Endothelial cell of umbilical vein (primary cell): ENCODE results near the gene CDH23. TPM values are rescaled to one million over a fixed set of nuclear protein-coding genes. Genes with fewer than 3 reads are reported as not detected.

Experiments
- BruUV-seq: library from RNA; stranded (reverse); fragments of 400-500 nt; replicated peaks from 2 replicates; lab custom pipeline; 2021; lab: Mats Ljungman, UMichigan
- CTCF ChIA-PET: fragments of 300-600, 350-600 bp; sonication (Branson Sonifier 250); formaldehyde crosslinking; loops from one replicate; lab custom pipeline; 2021; ENCODE audit warnings: antibody characterized with exemption, inconsistent platforms; lab: Charles Lee
- POLR2A ChIA-PET: fragments of 300-600, 350-600 bp; sonication (Branson Sonifier 250); formaldehyde crosslinking; loops from one replicate; lab custom pipeline; 2021; ENCODE audit warnings: antibody characterized with exemption, inconsistent platforms; lab: Charles Lee
- DNase-seq: peaks from one replicate; pipeline ENCODE4 v3.0.0-alpha.2; 2011; ENCODE audit warnings: low read depth, low spot score
- FAIRE-seq: peaks from 2 replicates; lab custom pipeline; 2011; peaks lifted over from hg19 to GRCh38; lab: Jason Lieb, UNC
- H2AFZ ChIP-seq: 2 replicates; pipeline ENCODE4 v1.6.0; 2012; ENCODE audit warnings: low read depth, low read length, control low read depth, inconsistent platforms
- H3K27ac ChIP-seq: 2 replicates; pipeline ENCODE4 v1.5.1; 2011; ENCODE audit warnings: low read depth, mild to moderate bottlenecking, control low read depth, low read length, moderate library complexity; ENCODE audit not compliant: insufficient read depth
- H3K27me3 ChIP-seq, 2 experiments: 2 replicates each; pipeline versions ENCODE4 v1.6.0 to v1.6.1; 2011; ENCODE audit warnings: low read length in 2 of 2, mixed read lengths in 1 of 2; ENCODE audit not compliant: control insufficient read depth in 2 of 2, insufficient read depth in 2 of 2
- H3K36me3 ChIP-seq, 2 experiments: 2 replicates in 1 of 2; 3 replicates in 1 of 2; pipeline ENCODE4 v1.5.1; 2011; ENCODE audit warnings: low read length in 2 of 2, mild to moderate bottlenecking in 1 of 2, moderate library complexity in 1 of 2; ENCODE audit not compliant: control insufficient read depth in 2 of 2, insufficient read depth in 2 of 2; ENCODE audit errors: extremely low read depth in 1 of 2
- H3K4me1 ChIP-seq: 3 replicates; pipeline ENCODE4 v1.5.1; 2011; ENCODE audit warnings: mild to moderate bottlenecking, low read length; ENCODE audit not compliant: control insufficient read depth, insufficient read depth; ENCODE audit errors: extremely low read depth
- H3K4me2 ChIP-seq: 2 replicates; pipeline ENCODE4 v1.6.1; 2011; ENCODE audit warnings: low read length, control low read depth, mixed read lengths; ENCODE audit not compliant: insufficient read depth
- H3K4me3 ChIP-seq, 3 experiments: fragments of 200-600 bp in 1 of 3; sonication (generic), shearing (Covaris generic) in 1 of 3; replicated peaks in 1 of 3; 2 replicates each; pipeline ENCODE4 v1.5.1; 2011 to 2016; ENCODE audit warnings: control low read depth in 3 of 3, low read length in 3 of 3, mild to moderate bottlenecking in 2 of 3, inconsistent platforms in 1 of 3, low read depth in 1 of 3, moderate library complexity in 1 of 3; ENCODE audit not compliant: insufficient read depth in 1 of 3
- H3K79me2 ChIP-seq: 2 replicates; pipeline ENCODE4 v1.6.0; 2012; ENCODE audit warnings: low read length, inconsistent platforms; ENCODE audit not compliant: control insufficient read depth, insufficient read depth
- H3K9ac ChIP-seq: replicated peaks from 2 replicates; pipeline ENCODE3; 2011; ENCODE audit warnings: low read length, control low read depth; ENCODE audit not compliant: insufficient read depth; ENCODE audit errors: extremely low read depth
- H3K9me1 ChIP-seq: replicated peaks from 3 replicates; pipeline ENCODE4 v1.6.0; 2011; ENCODE audit warnings: mild to moderate bottlenecking, low read length; ENCODE audit not compliant: control insufficient read depth, insufficient read depth; ENCODE audit errors: extremely low read depth
- H3K9me3 ChIP-seq: replicated peaks from 2 replicates; pipeline ENCODE4 v1.5.1; 2012; ENCODE audit warnings: low read length, inconsistent platforms; ENCODE audit not compliant: control insufficient read depth, insufficient read depth
- H4K20me1 ChIP-seq: replicated peaks from 2 replicates; pipeline ENCODE3; 2011; ENCODE audit warnings: mild to moderate bottlenecking, low read length; ENCODE audit not compliant: control insufficient read depth, insufficient read depth; ENCODE audit errors: extremely low read depth
- EZH2 ChIP-seq: IDR thresholded peaks from 2 replicates; pipeline ENCODE4 v1.6.1; 2012; ENCODE audit warnings: borderline replicate concordance, low read depth, mild to moderate bottlenecking, moderate library complexity, low read length, inconsistent platforms; ENCODE audit not compliant: severe bottlenecking
- FOS ChIP-seq: IDR thresholded peaks from 2 replicates; pipeline ENCODE4 v1.6.1; 2011; ENCODE audit warnings: mild to moderate bottlenecking, low read length, moderate library complexity, borderline replicate concordance; ENCODE audit not compliant: insufficient read depth
- GATA2 ChIP-seq: IDR thresholded peaks from 2 replicates; pipeline ENCODE4 v1.7.0; 2011; ENCODE audit warnings: low read depth, mild to moderate bottlenecking, moderate library complexity, mixed read lengths, low read length; ENCODE audit not compliant: insufficient read length, insufficient read depth
- JUN ChIP-seq: IDR thresholded peaks from 2 replicates; pipeline ENCODE4 v1.6.1; 2011; ENCODE audit warnings: borderline replicate concordance, low read depth; ENCODE audit not compliant: insufficient read length, insufficient read depth
- MYC ChIP-seq: IDR thresholded peaks from one replicate; pipeline ENCODE4 v1.6.1; 2011; ENCODE audit warnings: mild to moderate bottlenecking, low read depth, low read length
- POLR2A ChIP-seq: IDR thresholded peaks from 2 replicates; pipeline ENCODE4 v1.6.1; 2012; ENCODE audit warnings: low read depth, mild to moderate bottlenecking, control low read depth, low read length
- POLR2AphosphoS5 ChIP-seq: IDR thresholded peaks from 2 replicates; pipeline ENCODE4 v1.6.1; 2012; ENCODE audit warnings: low read depth, mild to moderate bottlenecking, control low read depth, low read length, moderate library complexity; ENCODE audit not compliant: insufficient read depth
- dilution Hi-C: fragments of 300-500 bp; cut with MboI; formaldehyde crosslinking; loops from one replicate; pipeline ENCODE4 v1.15.0; 2019; ENCODE audit warnings: low sequenced_read_pairs; ENCODE audit not compliant: extremely low pct_ligation_motif_present
- intact Hi-C: fragments of 100-400 bp; cut with micrococcal nuclease; formaldehyde crosslinking; loops from one replicate; pipeline ENCODE4 v1.10.0; 2022
- polyA plus RNA-seq, 4 experiments: library from polyadenylated mRNA; depleted of rRNA in 3 of 4; stranded (reverse) in 3 of 4; unstranded in 1 of 4; fragments of >200 nt; gene quantifications; 2 replicates each; pipeline versions ENCODE4 v1.2.1 to v1.2.3, GENCODE V29; 2011 to 2012; ENCODE audit warnings: missing spikeins in 1 of 4
- total RNA-seq: library from RNA; stranded (reverse); gene quantifications from 2 replicates; pipeline ENCODE4 v1.2.3, GENCODE V29; 2021
- TF ChIP-seq, protein P1 (sequence below): IDR thresholded peaks from 2 replicates; pipeline ENCODE4 v1.6.1; 2011; ENCODE audit not compliant: insufficient read depth, insufficient read length
- TF ChIP-seq, protein P2 (sequence below), 2 donors: IDR thresholded peaks; 1 replicate in 1 of 2; 2 replicates in 1 of 2; pipeline ENCODE4 v1.5.1; 2011; ENCODE audit warnings: low read length in 2 of 2, mild to moderate bottlenecking in 2 of 2, moderate library complexity in 2 of 2, control low read depth in 1 of 2, inconsistent platforms in 1 of 2, low read depth in 1 of 2; ENCODE audit not compliant: insufficient read depth in 1 of 2; ENCODE audit errors: extremely low read depth in 1 of 2

CDH23 gene
- total and polyA plus RNA-seq, 2 donors (not counting 3 experiments of a cell fraction or from before 2014, with no cell fraction given), result not detected

DNA sequence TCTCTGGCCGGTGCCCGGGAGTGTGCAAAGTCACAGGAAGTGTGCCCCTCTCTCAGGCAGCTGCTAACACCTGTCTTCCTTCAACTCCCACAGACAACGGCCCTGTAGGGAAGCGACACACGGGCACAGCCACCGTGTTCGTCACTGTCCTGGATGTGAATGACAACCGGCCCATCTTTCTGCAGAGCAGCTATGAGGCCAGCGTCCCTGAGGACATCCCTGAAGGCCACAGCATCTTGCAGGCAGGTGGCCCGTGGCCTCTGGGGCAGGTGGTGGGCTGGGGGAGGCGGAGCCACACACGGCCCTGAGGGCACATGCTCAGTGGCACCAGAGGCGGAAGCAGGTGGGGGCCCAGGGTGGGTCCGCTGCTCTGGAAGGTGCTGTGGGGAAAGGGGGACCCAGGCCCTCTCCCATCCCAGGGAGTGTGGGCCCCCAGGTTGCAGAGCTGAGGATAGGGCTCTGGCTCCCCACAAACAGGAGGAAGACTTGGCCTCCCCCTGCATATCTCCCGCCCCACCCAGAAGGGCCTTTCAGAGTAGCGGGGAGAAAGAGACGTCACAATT is 315.9 kb downstream of the CDH23 start:
- TF ChIP-seq JUN (no peak), MYC (no peak), POLR2AphosphoS5 (no peak), FOS (no peak), EZH2 (no peak), GATA2 (no peak), POLR2A (no peak)
- TF ChIP-seq, protein P1, sequence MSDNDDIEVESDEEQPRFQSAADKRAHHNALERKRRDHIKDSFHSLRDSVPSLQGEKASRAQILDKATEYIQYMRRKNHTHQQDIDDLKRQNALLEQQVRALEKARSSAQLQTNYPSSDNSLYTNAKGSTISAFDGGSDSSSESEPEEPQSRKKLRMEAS, result no peak
- TF ChIP-seq, protein P2, sequence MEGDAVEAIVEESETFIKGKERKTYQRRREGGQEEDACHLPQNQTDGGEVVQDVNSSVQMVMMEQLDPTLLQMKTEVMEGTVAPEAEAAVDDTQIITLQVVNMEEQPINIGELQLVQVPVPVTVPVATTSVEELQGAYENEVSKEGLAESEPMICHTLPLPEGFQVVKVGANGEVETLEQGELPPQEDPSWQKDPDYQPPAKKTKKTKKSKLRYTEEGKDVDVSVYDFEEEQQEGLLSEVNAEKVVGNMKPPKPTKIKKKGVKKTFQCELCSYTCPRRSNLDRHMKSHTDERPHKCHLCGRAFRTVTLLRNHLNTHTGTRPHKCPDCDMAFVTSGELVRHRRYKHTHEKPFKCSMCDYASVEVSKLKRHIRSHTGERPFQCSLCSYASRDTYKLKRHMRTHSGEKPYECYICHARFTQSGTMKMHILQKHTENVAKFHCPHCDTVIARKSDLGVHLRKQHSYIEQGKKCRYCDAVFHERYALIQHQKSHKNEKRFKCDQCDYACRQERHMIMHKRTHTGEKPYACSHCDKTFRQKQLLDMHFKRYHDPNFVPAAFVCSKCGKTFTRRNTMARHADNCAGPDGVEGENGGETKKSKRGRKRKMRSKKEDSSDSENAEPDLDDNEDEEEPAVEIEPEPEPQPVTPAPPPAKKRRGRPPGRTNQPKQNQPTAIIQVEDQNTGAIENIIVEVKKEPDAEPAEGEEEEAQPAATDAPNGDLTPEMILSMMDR (IDR thresholded peaks at IDR 0.05; ENCODE audit: extremely low read depth in 1 of 2, insufficient read depth in 1 of 2, low read depth in 1 of 2, low read length in 2 of 2), result no peak
- dilution Hi-C loops (no loop called here), intact Hi-C loops (loop anchor here (5.0 kb wide), 1 partner anchor 100 kb away; no protein-coding TSS in a partner anchor)
- POLR2A ChIA-PET, result no interaction called here
- Histone ChIP-seq H2AFZ (peak overlapping the region; percentile 17), H3K4me3 (no peak overlapping the region), H3K4me1 (peaks cover 3% of the 10 kb centered on the region), H3K36me3 (no peaks in the 10 kb centered on the region), H3K9ac (no peak overlapping the region), H3K9me1 (no peaks in the 10 kb centered on the region), H3K4me2 (no peak overlapping the region), H4K20me1 (no peaks in the 10 kb centered on the region), H3K27ac (no peak overlapping the region), H3K9me3 (no peaks in the 10 kb centered on the region), H3K27me3 (peaks cover 0 to 2% of the 10 kb centered on the region in 2 experiments), H3K79me2 (no peaks in the 10 kb centered on the region)
- no peak for FAIRE-seq
- no TSS peak for BruUV-seq
- DNase-seq, result no peak
- CTCF ChIA-PET, result interaction anchor here (1.2 to 3.1 kb wide), 4 partner anchors 17 to 394 kb away, joined by 3 to 20 read pairs (median 6); partner anchors contain the start of genes SLC29A3 and VSIR
